ENCODE results near the gene PEF1. TPM values are rescaled to one million over a fixed set of nuclear protein-coding genes. Genes with fewer than 3 reads are reported as not detected.

PEF1 gene
- total and polyA plus RNA-seq, 9 donors: 31.7 to 65.2 (median 58.2) TPM

DNA sequence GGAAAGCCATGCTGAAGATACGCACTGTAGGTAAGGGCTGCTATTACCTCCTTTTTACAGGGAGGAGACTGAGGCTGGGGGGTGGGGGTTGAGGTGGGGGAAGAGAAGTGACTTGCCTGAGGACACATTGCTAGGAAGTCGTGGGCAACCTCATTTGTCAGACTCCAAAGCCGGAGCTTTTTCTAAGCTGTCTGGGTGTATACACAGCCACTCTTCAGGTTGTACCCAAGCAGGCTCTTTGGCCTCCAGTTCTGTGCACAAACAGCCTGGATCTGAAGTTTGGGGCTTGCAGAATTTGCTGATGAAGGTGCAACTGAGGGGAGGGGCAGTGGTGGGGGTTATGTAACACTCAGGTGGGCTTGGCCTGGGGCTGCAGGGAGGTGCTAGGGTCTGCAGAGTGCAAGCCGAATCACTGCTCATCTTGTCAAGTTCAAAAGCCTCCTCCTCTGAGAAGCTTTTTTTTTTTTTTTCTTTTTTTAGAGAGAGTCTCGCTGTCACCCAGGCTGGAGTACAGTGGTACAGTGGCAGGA lies 51.5 kb downstream of the PEF1 start:
- 86 to 93% (median 91%) methylated on average over 5 of the region's 5 CpGs for WGBS, 3 donors
- TF ChIP-seq POLR2A (IDR thresholded peaks at IDR 0.05): no peak
- TF ChIP-seq, protein P1, sequence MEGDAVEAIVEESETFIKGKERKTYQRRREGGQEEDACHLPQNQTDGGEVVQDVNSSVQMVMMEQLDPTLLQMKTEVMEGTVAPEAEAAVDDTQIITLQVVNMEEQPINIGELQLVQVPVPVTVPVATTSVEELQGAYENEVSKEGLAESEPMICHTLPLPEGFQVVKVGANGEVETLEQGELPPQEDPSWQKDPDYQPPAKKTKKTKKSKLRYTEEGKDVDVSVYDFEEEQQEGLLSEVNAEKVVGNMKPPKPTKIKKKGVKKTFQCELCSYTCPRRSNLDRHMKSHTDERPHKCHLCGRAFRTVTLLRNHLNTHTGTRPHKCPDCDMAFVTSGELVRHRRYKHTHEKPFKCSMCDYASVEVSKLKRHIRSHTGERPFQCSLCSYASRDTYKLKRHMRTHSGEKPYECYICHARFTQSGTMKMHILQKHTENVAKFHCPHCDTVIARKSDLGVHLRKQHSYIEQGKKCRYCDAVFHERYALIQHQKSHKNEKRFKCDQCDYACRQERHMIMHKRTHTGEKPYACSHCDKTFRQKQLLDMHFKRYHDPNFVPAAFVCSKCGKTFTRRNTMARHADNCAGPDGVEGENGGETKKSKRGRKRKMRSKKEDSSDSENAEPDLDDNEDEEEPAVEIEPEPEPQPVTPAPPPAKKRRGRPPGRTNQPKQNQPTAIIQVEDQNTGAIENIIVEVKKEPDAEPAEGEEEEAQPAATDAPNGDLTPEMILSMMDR (IDR thresholded peaks at IDR 0.05): no peak
- TF ChIP-seq EP300 (IDR thresholded peaks at IDR 0.05): no peak
- no peak for DNase-seq
- no peak overlapping the region for H3K27ac ChIP-seq
- intact Hi-C loops (cut with DNase I): loop anchor here in 2 of 4 donors (1.0 to 2.0 kb wide), 2 partner anchors 28 to 29 kb away; no protein-coding TSS in a partner anchor
- peaks cover 3% of the 10 kb centered on the region for H3K4me1 ChIP-seq (ENCODE audit: insufficient read depth)
- H3K9me3 ChIP-seq: no peaks in the 10 kb centered on the region
- no peaks in the 10 kb centered on the region for H3K36me3 ChIP-seq
- no peaks in the 10 kb centered on the region for H3K27me3 ChIP-seq
- no peak overlapping the region for H3K4me3 ChIP-seq

DNA sequence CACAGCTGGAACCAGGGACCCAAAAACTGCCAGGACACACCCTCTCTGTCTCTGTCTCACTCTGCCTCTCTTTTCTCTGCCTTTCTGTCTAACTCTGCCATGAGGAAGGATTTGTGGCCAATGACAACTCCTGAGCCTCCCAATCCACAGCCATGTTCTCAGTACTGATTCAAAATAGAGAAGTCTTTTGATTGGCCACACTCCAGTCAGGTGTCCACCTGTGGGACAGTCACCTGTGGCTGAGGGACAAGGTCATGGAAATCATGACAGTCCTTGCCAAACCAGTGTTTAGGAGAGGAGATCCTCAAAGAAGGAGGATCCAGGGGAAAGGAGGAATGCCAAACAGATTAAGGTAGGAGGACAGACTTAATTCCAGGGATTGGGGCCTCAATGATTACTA lies 52.5 kb downstream of the PEF1 start:
- DNase-seq: no peak
- Histone ChIP-seq H3K27me3 (no peaks in the 10 kb centered on the region), H3K27ac (no peak overlapping the region), H3K36me3 (no peaks in the 10 kb centered on the region), H3K4me1 (ENCODE audit: insufficient read depth) (peaks cover 10% of the 10 kb centered on the region), H3K4me3 (no peak overlapping the region), H3K9me3 (no peaks in the 10 kb centered on the region)
- no peak for TF ChIP-seq EP300 (IDR thresholded peaks at IDR 0.05)
- TF ChIP-seq, protein P1 (IDR thresholded peaks at IDR 0.05): no peak
- TF ChIP-seq POLR2A (IDR thresholded peaks at IDR 0.05): no peak
- intact Hi-C loops (cut with DNase I): loop anchor here in 1 of 4 donors (2.0 kb wide), 1 partner anchor 27 kb away; no protein-coding TSS in a partner anchor

DNA sequence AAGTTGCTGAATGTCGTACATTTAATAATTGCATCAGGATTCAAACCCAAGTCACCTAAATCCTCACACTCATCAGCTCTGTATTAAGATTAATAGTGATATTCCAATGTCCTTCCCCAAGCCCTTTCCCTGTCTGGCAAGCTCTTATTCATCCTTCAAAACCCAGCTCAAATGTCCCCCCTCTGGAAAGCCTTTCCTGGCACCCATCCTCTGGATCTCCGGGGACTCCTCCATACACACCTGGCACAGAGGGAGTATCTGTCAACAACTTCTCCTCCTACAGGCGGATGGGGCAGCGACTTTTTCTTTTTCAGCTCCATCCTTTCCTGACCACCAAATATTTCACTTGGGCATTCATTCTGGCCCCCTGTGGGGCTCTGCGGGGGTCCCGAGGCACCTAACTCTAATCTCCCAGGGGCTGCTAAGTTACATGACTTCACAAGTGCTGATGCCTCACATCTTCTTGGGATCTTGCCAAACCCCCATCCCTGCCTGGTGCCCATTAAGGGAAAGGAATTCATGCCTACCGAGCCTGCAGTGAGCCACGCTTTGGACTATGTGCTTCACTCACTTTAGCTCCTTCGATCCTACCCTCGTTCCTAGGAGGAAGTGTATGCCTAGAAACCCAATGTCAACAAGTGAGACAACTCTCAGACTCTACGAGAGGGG lies 53.1 kb downstream of the PEF1 start:
- Histone ChIP-seq H3K4me1 (ENCODE audit: insufficient read depth) (peaks cover 10% of the 10 kb centered on the region), H3K27me3 (no peaks in the 10 kb centered on the region), H3K27ac (no peak overlapping the region), H3K9me3 (no peaks in the 10 kb centered on the region), H3K4me3 (no peak overlapping the region), H3K36me3 (no peaks in the 10 kb centered on the region)
- intact Hi-C loops (cut with DNase I): loop anchor here in 1 of 4 donors (2.0 kb wide), 1 partner anchor 27 kb away; no protein-coding TSS in a partner anchor
- no peak for TF ChIP-seq EP300 (IDR thresholded peaks at IDR 0.05)
- TF ChIP-seq POLR2A (IDR thresholded peaks at IDR 0.05): no peak
- TF ChIP-seq, protein P1 (IDR thresholded peaks at IDR 0.05): no peak
- WGBS, 3 donors: 61 to 64% (median 62%) methylated on average over 11 of the region's 11 CpGs
- no peak for DNase-seq

DNA sequence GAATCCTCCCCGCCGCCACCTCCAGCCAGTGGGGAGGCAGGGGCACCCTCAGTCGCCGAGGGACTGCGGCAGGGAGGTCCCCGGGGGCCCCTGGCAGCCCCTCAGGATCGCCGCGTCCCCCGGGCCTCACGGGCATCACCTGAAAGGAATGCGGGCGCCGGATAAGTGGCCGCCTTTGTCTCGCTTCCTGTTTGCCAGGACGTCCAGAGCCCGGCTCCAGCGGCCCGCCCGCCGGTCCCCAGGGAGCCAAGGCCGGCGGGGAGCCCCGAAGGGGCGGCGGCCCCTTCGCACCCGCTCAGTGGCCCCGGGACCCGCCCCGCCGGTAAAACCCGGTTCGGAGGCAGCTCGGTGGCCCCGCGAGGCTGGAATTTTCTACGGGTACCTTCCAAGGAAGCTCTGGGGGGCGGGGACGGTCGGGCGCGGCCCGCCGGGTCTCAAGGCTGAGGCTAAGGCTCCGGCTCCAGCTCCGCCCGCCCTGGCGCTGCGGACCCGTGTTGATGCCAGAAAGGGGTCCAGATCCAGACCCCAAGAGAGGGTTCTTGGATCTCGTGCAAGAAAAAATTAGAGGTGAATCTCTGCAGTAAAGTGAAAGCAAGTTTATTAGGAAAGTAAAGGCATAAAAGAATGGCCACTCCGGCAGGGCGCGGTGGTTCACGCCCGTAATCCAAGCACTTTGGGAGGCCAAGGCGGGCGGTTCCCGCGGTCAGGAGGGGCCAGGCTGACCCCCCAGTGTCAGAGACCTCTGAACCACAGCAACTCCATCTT lies 55.7 kb downstream of the PEF1 start:
- Histone ChIP-seq H3K9me3 (no peaks in the 10 kb centered on the region), H3K27ac (peak overlapping the region; percentile 62 to 66), H3K4me3 (peak overlapping the region; percentile 40), H3K4me1 (ENCODE audit: insufficient read depth) (peaks cover 25% of the 10 kb centered on the region), H3K27me3 (no peaks in the 10 kb centered on the region), H3K36me3 (no peaks in the 10 kb centered on the region)
- WGBS, 3 donors: 8 to 13% (median 12%) methylated on average over 40 to 62 of the region's 62 CpGs
- intact Hi-C loops (cut with DNase I): loop anchor here in 1 of 4 donors (10.0 kb wide), 1 partner anchor 56 kb away; the partner anchor contains the start of gene PEF1
- DNase-seq: peak in 4 of 5 donors; percentile 51 to 71 (median 67)
- TF ChIP-seq POLR2A (IDR thresholded peaks at IDR 0.05) (no peak), EP300 (IDR thresholded peaks at IDR 0.05) (no peak)
- TF ChIP-seq, protein P1 (IDR thresholded peaks at IDR 0.05): no peak

Measured in ovary (tissue), 9 donors.